ENCODE measurements around the gene LMAN2.

The LMAN2 gene

DNA sequence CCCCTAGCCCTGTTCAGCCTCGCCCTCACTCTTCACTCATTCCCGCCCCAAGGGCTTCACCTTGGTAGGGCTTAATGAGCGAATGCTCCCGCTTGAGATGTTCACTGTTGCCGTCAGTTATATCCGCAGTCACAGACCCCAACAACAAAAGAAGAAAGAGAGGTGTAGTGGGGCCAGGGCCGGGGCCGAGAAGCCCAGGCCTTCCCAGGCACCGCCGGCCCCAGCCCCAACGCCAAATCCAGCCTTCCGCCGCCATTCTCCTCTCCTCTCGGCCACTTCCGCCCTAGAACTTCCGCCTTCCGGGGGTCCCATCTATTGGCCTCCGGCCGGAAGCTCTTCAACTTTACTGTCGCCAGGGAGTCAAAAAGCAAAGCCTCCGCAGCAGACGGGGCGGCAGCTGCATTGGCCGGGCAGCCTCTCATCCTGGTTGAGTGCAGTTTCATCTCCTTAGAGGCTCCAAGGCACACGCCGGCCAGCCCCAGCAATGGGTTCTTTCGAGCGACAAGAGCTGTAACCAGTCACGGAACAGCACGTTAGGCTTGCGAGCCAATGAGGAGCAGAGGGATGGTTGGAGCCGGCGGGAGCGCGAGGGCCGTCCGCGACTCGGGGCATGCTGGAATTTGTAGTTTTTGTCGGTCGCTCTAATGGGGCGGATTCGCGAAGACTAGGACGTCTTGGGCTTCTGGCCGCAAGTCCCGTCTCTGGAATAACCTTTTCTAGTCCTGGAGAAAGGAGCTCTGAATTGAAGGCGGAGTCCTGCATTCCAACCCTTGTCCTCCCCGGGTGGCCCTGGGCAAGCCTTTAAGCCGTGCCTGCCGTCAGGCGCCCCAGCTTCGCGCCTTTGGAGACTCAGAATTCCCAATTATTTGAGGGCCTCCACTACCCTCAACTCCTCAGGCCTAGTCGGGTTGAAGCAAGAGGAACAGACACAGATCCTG lies at the start of gene LMAN2:
TSS of gene LMAN2 (minus strand) at position 277 of the 938 bp plus-strand sequence. CDS start at position 256, 21 bp downstream.
- peak; percentile 92 to 95 for DNase-seq

DNA sequence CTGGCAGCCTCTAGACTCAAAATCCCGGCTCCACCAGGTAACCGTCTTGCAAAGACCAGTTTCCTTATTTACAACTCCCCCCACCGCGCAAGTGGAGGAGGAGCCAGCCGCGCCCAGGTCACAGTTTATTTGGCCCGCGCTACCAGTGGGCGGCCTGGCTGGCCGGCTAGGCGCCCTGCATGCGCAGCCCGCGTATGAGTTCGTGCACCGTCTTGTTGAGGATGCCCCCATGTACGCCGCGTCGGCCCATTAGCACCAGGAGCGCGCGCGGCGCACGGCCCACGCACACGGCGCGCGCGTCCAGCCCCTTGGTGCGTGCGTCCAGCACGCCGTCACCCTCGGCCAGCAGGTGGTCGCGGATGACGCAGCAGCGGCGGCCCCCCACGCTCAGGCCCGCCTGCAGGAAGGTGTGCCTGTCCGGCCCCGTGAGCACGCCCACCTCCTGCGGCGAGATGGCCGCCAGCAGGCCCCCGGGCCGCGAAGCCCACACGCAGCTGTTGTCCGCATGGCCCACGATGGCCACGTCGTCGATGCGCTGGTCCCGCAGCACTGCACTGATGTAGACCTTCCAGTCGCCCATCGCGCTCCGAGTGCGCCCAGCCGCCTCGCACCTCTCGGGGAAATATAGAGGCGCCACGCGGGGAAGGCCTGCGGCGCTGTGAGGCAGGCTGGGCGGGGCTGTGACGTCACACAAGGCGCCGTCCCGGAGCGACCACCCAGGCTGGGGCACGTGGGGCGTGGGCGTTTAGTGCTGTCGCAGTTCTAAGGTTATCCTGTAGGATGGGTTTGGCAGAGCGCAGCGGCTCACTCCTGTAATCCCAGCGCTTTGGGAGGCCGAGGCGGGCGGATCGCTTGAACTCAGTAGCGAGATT lies 48.8 kb upstream of the LMAN2 start, which contains the start of gene PFN3:
TSS of gene PFN3 (minus strand) at position 665 of the 872 bp plus-strand sequence. CDS start at position 580, 85 bp downstream.
- no peak for DNase-seq

DNA sequence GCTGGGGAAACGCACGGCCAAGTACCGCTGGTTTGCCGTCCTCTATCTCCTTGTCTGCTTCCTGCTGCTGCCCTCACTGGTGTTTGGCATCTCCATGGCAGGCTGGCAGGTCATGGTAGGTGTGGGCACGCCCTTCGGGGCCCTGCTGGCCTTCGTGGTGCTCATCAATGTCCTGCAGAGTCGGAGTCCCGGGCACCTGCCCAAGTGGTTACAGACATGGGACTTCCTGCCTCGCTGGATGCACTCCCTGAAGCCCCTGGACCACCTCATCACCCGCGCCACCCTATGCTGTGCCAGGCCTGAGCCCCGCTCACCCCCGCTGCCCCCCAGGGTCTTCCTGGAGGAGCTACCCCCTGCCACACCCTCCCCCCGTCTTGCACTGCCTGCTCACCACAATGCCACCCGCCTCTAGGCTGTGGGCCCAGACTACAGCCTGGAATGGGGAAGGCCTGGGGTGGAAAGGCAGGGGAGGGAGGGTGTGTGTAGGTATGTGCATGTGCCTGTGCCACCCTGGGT lies 46.5 kb upstream of the LMAN2 start:
- DNase-seq: no peak

DNA sequence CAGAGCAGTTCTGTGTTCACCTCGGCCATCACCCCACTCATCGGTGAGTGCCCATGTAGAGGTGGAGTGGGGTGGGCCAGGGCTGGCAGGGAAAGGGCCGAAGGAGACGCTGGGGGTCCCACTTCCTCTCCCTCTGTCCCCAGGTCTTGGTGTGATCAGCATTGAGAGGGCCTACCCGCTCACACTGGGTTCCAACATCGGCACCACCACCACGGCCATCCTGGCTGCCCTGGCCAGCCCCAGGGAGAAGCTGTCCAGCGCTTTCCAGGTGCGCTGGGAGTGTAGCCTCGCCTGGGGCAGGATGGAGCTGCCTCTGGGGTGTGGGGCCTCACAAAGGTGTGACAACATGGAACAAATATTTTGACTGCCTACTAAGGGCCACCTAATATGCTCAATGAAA lies 45.3 kb upstream of the LMAN2 start:
- DNase-seq: no peak

DNA sequence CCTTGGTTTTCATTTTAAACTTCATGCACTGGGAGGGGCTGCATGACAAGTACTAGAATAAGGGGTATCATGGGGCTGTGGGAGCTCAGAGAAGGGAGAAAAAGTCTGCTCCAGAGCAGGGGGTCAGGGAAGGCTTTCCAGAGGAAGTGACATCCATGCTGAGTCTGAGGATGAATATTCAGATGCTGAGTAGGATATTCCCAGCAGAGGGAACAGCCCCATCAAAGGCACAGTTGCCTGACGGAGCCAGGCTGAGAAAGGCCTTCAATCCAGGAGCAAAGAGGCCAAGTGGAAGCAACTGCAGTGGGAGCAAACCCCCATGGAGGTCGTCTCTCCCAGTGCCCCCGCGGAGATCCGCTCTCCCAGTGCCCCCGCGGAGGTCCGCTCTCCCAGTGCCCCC lies 44.6 kb upstream of the LMAN2 start:
- no peak for DNase-seq

- no peak for DNase-seq
These were observed 42.5 kb upstream of the LMAN2 start for GRCh38 chr5:177393990-177394389.

- DNase-seq: no peak
These were observed 41.8 kb upstream of the LMAN2 start for GRCh38 chr5:177393206-177393765.

GRCh38 chr5:177392765-177393164 lies 41.3 kb upstream of the LMAN2 start:
- no peak for DNase-seq

- peak; percentile 65 to 93 for DNase-seq
These were observed 39.2 kb upstream of the LMAN2 start for GRCh38 chr5:177390363-177391300.

GRCh38 chr5:177389241-177390169 lies 38.0 kb upstream of the LMAN2 start:
- peak; percentile 56 to 65 for DNase-seq

DNA sequence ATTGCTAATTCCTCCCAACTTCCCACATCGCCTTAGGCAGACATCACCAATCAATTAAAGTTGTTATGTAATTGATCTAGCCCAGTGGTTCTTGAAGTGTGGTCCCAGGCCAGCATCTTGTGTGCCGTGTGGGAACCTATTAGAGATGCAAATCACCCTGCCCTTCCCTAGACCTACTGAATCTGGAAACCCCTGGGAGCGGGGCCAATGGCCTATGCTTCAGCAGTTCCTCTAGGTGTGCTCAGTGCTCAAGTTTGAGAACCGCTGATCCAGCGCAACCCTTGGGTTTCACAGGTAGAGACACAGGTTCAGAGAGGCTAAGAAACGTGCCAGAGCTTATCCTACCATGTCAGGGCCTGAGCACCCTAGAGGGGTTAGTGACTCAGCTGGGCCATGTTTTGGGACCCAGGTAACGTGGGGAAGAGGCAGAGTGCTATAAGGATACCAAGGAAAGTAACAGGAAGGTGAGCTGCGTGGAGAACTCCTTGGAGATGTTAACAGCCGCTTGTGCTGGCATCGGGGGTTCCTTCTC lies 37.1 kb upstream of the LMAN2 start:
- no peak for DNase-seq

DNA sequence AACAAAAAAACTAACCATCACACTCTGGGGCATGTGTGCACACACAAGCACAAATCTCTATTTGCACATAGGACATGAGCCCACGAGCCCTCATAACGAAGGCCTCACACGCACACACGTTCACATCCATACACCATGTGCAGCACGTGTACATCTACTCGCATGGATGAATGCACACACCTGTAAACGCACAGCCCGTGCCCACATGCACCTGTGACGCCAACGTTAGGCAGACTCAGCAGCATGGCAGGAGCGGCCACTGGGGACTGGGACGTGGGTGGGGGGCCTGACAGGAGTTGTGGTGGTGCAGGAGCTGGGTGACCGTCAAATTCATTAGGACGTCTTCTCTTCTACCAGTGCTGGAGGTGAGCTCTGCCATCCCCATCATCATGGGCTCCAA lies 35.9 kb upstream of the LMAN2 start:
- no peak for DNase-seq

DNA sequence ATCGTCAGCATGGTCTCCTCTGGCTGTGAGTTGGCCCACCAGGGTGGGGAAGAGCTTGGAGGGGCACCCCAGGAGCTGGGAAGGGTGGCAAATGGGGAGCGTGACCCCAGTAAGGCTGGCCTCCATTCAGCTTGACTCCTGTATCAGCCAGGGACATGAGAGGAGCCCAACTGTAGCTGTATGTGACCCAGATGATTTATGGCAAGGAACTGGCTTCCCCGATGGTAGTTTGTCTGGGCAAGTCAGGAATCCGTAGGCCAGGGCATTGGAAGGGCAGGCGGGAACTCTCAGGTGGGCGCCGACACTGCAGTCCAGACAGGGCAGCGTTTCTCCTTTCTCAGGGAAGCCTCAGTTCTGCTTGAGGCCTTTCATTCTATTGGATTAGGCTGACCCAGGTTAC lies 35.1 kb upstream of the LMAN2 start:
- DNase-seq: no peak

GRCh38 chr5:177385720-177386119 lies 34.3 kb upstream of the LMAN2 start:
- DNase-seq: no peak

DNA sequence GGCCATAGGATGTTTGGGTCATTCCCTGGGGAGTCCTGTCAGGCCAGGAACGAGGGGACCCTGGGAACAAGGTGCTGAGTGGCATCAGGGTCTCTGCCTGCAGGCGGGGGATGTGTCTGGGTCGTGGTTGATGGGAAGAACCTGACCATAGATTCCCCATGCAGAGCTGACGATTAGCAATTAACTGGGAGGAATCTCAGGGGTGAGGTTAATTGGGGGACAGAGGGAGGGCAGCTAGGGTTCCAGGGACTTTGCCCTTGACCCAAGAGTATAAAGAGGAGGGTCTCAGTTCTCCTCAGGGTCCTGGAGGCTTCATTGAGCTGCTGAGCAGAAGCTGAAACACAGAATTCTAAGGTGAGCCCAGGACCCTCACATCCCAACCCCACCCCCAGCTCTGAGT lies 32.7 kb upstream of the LMAN2 start, which contains the start of gene SLC34A1:
TSS of gene SLC34A1 (plus strand) at position 301 of the 400 bp plus-strand sequence. CDS start 1,308 bp downstream, outside the sequence.
- no peak for DNase-seq

GRCh38 chr5:177383181-177383580 lies 31.7 kb upstream of the LMAN2 start:
- no peak for DNase-seq

DNA sequence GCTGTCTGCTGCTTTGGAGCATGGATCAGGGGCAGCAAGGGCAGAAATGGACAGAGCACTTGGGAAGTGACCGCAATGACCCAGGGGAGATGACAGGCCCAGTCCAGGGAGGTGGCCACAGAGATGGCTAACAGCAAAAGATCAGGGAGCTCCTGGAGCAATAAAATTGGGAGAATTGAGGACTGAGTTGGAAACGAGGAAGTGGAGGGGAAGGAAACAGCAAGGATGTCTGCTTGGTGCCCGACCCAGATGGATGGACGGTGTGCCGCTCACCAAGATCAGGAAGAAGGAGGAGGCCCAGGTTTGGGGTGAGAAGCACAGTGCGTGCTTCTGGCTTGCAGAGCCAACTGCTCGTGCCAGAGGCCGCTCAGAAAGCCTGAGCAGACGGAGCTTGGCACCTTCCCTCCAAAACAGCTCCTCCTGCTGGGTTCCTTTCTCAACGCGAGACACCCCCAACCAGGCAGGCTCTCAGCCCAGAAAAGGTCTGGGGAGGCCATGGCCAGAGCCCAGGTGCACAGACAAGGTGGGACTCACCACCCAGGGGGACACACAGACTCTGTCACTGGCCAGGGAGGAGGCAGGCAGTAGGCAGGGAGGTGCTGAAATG lies 31.1 kb upstream of the LMAN2 start:
- DNase-seq: no peak

DNA sequence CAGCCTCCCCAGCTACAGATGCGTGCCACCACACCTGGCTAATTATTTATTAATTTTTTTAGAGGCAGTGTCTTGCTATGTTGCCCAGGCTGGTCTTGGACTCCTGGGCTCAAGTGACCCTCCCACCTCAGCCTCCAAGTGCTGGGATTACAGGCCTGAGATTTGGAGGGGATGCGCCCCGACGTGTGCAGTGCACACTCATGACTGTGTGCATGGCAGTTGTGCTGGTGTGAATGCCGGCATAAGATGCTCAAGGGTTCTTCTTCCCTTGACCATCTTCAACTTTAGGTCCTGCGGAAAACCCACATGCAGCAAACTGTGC lies 29.3 kb upstream of the LMAN2 start:
- DNase-seq: no peak
